ENCODE results near the gene AP4S1.
"Not testable (repeated sequence)": the region's sequence is repeated elsewhere in the genome, so short reads cannot be mapped to it uniquely, and the experiment has no call there.

Gene AP4S1

DNA sequence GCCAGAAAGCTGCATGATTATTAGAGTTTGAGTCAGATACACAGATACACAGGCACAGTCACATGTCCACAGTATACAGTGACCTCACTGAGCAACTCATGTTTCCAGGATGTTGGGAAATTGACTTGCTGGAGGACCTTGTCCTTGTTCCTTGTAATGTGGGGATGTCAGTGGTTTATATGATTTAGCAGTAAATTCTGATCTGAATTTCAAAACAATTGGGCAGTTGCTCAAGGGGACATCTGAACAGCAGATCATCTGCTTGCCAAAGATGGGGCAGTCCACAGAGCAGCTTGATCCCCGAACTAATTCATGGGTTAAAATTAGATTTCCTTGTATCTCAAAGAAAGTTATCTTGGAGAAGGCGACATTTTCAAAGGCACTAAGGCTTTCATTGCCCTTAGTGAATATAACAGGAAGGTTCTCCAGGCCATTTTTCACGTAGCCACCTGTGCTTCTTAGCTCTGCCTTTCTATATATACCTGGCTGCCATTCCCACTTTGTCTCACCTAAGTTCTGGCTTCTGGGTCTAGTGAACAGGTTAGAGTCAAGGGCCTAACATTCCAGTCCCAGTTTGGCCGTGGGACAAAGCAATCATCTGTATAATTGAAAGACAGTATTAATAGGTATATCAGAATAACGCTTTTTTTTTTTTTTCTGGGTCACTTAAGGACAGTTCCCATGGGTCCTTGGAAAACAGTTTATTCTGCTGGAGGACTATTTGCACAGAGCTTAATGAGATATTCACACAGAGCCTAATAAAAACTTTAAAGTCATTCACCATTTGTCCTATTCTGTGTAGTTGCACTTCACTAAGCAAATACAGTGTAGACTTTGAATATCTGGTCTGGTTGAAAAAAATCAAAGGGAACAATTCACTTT is 65.7 kb downstream of the AP4S1 start:
- H3K4me1 ChIP-seq (ENCODE audit: control insufficient read depth, insufficient read depth, low read length): no peaks in the 10 kb centered on the region
- no peaks in the 10 kb centered on the region for H3K27me3 ChIP-seq (ENCODE audit: control insufficient read depth, insufficient read depth, low read length)
- H3K4me3 ChIP-seq (ENCODE audit: low read depth, low read length): no peak overlapping the region
- no peaks in the 10 kb centered on the region for H3K36me3 ChIP-seq (ENCODE audit: control insufficient read depth, insufficient read depth, low read length)
- H3K27ac ChIP-seq (ENCODE audit: low read depth, low read length): no peak overlapping the region
- H3K9ac ChIP-seq (ENCODE audit: low read depth, low read length): no peak overlapping the region
- no peaks in the 10 kb centered on the region for H3K9me3 ChIP-seq (ENCODE audit: control insufficient read depth, insufficient read depth, low read length)

DNA sequence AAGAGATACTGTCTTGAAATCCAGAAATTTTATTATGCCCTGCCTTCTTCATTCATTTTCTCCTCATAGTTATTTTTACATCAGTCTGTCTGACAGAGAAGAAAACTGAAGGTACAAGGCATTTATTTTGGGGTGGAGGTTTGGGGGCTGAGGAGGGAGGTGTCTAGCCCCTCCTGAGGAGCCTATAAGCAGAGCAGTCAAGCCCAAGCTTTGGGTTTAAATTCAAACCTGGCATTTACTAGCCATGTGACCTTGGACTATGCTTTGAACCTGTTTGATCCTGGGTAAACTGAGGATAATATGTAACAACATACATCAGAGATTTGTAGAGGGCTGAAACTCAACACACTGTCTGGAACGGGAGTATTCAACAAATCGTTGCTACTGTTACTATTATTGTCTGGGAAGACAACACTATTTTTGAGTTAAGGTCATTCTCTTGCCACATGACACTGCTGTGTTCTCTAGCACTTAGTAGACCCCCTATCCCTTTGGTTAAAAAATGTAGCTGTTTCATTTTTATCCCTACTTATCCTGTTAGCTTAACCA is 66.8 kb downstream of the AP4S1 start:
- Histone ChIP-seq H3K27me3 (ENCODE audit: control insufficient read depth, insufficient read depth, low read length) (no peaks in the 10 kb centered on the region), H3K4me1 (ENCODE audit: control insufficient read depth, insufficient read depth, low read length) (no peaks in the 10 kb centered on the region), H3K9me3 (ENCODE audit: control insufficient read depth, insufficient read depth, low read length) (no peaks in the 10 kb centered on the region), H3K36me3 (ENCODE audit: control insufficient read depth, insufficient read depth, low read length) (no peaks in the 10 kb centered on the region), H3K27ac (ENCODE audit: low read depth, low read length) (no peak overlapping the region), H3K9ac (ENCODE audit: low read depth, low read length) (no peak overlapping the region), H3K4me3 (ENCODE audit: low read depth, low read length) (no peak overlapping the region)

DNA sequence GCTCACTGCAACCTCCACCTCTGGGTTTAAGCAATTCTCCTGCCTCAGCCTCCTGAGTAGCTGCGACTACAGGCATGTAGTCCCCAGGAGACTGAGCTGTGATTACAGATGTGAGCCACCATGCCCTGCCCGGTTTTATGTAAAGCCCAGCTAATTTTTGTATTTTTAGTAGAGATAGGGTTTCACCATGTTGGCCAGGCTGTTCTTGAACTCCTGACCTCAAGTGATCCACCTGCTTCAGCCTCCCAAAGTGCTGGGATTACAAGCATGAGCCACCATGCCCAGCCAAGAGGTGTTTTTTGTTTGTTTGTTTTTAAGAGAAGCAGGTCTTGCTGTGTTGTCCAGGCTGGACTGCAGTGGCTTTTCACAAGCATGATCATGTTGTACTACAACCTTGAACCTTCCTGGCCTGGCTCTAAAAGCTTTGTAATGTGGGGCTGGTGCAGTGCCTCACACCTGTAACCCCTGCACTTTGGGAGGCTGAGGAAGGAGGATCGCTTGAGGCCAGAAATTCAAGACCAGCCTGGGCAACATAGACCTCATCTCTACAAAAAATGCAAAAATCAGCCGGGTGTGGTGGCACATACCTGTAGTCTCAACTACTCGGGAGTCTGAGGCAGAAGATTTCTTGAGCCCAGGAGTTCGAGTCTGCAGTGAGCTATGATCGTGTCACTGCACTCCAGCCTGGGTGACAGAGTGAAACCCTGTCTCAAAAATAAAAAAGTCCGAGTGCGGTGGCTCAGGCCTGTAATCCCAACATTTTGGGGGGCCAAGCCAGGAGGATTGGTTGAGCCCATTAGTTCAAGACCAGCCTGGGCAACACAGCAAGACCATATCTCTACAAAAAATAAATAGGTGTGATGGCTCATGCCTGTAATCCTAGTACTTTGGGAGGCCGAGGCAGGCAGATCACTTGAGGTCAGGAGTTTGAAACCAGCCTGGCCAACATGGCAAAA is 68.7 kb downstream of the AP4S1 start:
- peaks cover 12% of the 10 kb centered on the region for H3K36me3 ChIP-seq (ENCODE audit: control insufficient read depth, insufficient read depth, low read length)
- not testable (repeated sequence) for H3K4me3 ChIP-seq (ENCODE audit: low read depth, low read length); H3K4me1 ChIP-seq (ENCODE audit: control insufficient read depth, insufficient read depth, low read length); H3K9ac ChIP-seq (ENCODE audit: low read depth, low read length); H3K9me3 ChIP-seq (ENCODE audit: control insufficient read depth, insufficient read depth, low read length); H3K27ac ChIP-seq (ENCODE audit: low read depth, low read length); H3K27me3 ChIP-seq (ENCODE audit: control insufficient read depth, insufficient read depth, low read length)

DNA sequence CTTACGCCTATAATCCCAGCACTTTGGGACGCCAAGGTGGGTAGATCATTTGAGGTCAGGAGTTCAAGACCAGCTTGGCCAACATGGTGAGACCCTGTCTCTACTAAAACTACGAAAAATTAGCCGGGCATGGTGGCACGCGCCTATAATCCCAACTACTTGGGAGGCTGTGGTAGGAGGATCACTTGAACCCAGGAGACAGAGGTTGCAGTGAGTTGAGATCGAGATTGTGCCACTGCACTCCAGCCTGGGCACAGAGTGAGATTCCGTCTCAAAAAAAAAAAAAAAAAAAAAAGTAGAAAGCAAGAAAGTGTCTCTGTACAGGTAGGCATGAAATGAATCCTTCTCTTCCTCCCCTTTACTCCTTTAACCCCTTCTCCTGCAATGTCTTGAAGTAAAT is 70.4 kb downstream of the AP4S1 start:
- not testable (repeated sequence) for H3K9ac ChIP-seq (ENCODE audit: low read depth, low read length); H3K27me3 ChIP-seq (ENCODE audit: control insufficient read depth, insufficient read depth, low read length); H3K27ac ChIP-seq (ENCODE audit: low read depth, low read length); H3K4me1 ChIP-seq (ENCODE audit: control insufficient read depth, insufficient read depth, low read length); H3K9me3 ChIP-seq (ENCODE audit: control insufficient read depth, insufficient read depth, low read length); H3K4me3 ChIP-seq (ENCODE audit: low read depth, low read length)
- H3K36me3 ChIP-seq (ENCODE audit: control insufficient read depth, insufficient read depth, low read length): peaks cover 28% of the 10 kb centered on the region

DNA sequence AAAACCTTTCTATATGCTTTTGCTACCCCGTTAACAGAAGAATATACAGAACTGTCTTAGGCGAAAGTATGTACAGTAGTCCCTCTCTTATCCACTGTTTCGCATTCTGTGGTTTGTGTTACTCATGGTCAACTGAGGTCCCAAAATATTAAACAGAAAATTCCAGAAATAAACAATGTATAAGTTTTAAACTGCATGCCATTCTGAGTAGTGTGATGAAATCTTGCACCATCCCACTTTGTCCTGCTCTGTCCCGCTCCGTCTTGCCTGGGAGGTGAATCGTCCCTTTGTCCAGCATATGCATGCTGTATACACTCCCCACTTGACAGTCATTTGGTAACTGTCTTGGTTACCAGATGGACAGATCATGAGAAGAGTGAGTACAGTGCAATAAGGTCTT is 70.8 kb downstream of the AP4S1 start:
- Histone ChIP-seq H3K4me3 (ENCODE audit: low read depth, low read length) (no peak overlapping the region), H3K4me1 (ENCODE audit: control insufficient read depth, insufficient read depth, low read length) (no peaks in the 10 kb centered on the region), H3K9ac (ENCODE audit: low read depth, low read length) (no peak overlapping the region), H3K27me3 (ENCODE audit: control insufficient read depth, insufficient read depth, low read length) (no peaks in the 10 kb centered on the region), H3K9me3 (ENCODE audit: control insufficient read depth, insufficient read depth, low read length) (no peaks in the 10 kb centered on the region), H3K27ac (ENCODE audit: low read depth, low read length) (no peak overlapping the region), H3K36me3 (ENCODE audit: control insufficient read depth, insufficient read depth, low read length) (peaks cover 33% of the 10 kb centered on the region)

DNA sequence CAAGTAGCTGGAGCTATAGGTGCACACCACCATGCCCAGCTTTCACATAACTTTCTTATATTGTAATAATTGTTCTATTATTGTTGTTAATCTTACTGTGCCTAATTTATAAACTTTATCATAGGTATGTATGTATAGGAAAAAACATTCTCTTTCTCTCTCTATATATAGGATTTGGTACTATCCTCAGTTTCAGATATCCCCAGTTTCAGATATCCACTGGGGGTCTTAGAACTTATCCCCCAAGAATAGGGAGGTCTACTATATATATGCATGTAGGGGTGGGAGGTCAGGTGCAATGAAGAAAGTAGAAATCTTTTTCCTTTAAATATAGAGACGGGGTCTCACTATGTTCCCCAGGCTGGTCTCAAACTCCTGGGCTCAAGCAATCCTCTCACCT is 71.6 kb downstream of the AP4S1 start:
- Histone ChIP-seq H3K9ac (ENCODE audit: low read depth, low read length) (no peak overlapping the region), H3K4me1 (ENCODE audit: control insufficient read depth, insufficient read depth, low read length) (no peaks in the 10 kb centered on the region), H3K27me3 (ENCODE audit: control insufficient read depth, insufficient read depth, low read length) (no peaks in the 10 kb centered on the region), H3K27ac (ENCODE audit: low read depth, low read length) (no peak overlapping the region), H3K36me3 (ENCODE audit: control insufficient read depth, insufficient read depth, low read length) (peaks cover 40% of the 10 kb centered on the region), H3K9me3 (ENCODE audit: control insufficient read depth, insufficient read depth, low read length) (no peaks in the 10 kb centered on the region), H3K4me3 (ENCODE audit: low read depth, low read length) (no peak overlapping the region)

DNA sequence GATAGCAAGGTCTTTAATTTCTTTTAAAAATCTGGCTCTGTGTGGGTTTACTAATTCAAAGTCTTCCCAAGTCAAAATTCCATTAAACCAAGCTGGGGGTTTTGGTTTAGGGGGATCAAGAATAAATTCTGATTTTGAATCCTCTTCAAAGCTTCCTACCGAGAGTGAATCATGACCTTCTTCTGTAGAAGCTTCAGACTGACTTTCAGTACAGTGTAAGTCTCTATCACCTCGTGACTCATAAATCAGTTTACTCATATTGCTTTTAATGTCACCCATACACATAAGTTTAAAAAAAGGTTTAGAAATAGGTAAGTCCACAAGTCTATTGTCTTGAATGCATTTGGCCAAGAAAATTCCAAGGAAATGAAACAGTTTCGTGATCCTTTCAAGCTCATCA is 81.3 kb downstream of the AP4S1 start:
- H3K4me1 ChIP-seq (ENCODE audit: control insufficient read depth, insufficient read depth, low read length): no peaks in the 10 kb centered on the region
- no peaks in the 10 kb centered on the region for H3K27me3 ChIP-seq (ENCODE audit: control insufficient read depth, insufficient read depth, low read length)
- H3K4me3 ChIP-seq (ENCODE audit: low read depth, low read length): no peak overlapping the region
- no peak overlapping the region for H3K9ac ChIP-seq (ENCODE audit: low read depth, low read length)
- H3K36me3 ChIP-seq (ENCODE audit: control insufficient read depth, insufficient read depth, low read length): peaks cover 96% of the 10 kb centered on the region
- no peaks in the 10 kb centered on the region for H3K9me3 ChIP-seq (ENCODE audit: control insufficient read depth, insufficient read depth, low read length)
- H3K27ac ChIP-seq (ENCODE audit: low read depth, low read length): no peak overlapping the region

DNA sequence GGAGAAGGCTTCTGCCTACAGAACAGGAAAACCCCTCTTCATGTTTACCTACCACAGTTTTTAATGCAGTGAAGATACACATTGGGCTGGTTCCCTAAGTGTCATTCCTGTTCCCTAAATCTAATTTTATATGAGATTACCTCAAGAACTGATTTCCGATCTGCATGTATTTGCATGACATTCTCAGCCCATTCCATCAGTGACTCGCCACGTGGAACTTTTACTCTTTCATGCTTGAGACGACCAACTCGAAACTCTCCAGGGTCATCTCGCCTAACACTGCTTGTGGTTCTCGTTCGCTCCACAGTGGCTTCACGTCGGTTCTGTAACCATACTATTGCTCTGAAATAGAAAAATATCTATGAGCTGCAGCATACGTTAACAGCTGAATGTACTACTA is 83.8 kb downstream of the AP4S1 start:
- no peaks in the 10 kb centered on the region for H3K4me1 ChIP-seq (ENCODE audit: control insufficient read depth, insufficient read depth, low read length)
- no peaks in the 10 kb centered on the region for H3K27me3 ChIP-seq (ENCODE audit: control insufficient read depth, insufficient read depth, low read length)
- H3K27ac ChIP-seq (ENCODE audit: low read depth, low read length): no peak overlapping the region
- H3K4me3 ChIP-seq (ENCODE audit: low read depth, low read length): no peak overlapping the region
- H3K36me3 ChIP-seq (ENCODE audit: control insufficient read depth, insufficient read depth, low read length): peaks cover 99% of the 10 kb centered on the region
- H3K9me3 ChIP-seq (ENCODE audit: control insufficient read depth, insufficient read depth, low read length): no peaks in the 10 kb centered on the region
- H3K9ac ChIP-seq (ENCODE audit: low read depth, low read length): no peak overlapping the region

DNA sequence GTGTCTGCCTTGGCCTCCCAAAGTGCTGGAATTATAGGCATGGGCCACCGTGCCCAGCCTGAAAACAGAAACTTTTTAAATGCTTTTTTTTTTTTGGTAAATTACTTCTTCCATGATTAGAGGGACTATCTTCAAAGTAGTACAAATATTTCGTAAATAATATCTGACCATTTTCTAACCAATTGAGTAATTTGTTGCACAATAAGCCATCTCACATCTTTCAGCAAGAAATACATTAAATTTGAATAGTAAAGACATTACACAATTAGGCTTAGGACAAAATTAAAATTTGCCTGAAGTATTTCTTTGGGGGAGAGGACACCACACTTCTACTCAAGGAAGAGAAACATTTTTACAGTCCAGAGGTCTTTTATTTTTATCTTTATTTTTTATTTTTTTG is 85.4 kb downstream of the AP4S1 start:
- Histone ChIP-seq H3K4me3 (ENCODE audit: low read depth, low read length) (no peak overlapping the region), H3K9ac (ENCODE audit: low read depth, low read length) (no peak overlapping the region), H3K27me3 (ENCODE audit: control insufficient read depth, insufficient read depth, low read length) (no peaks in the 10 kb centered on the region), H3K4me1 (ENCODE audit: control insufficient read depth, insufficient read depth, low read length) (no peaks in the 10 kb centered on the region), H3K36me3 (ENCODE audit: control insufficient read depth, insufficient read depth, low read length) (peaks cover 100% of the 10 kb centered on the region), H3K9me3 (ENCODE audit: control insufficient read depth, insufficient read depth, low read length) (no peaks in the 10 kb centered on the region), H3K27ac (ENCODE audit: low read depth, low read length) (no peak overlapping the region)

DNA sequence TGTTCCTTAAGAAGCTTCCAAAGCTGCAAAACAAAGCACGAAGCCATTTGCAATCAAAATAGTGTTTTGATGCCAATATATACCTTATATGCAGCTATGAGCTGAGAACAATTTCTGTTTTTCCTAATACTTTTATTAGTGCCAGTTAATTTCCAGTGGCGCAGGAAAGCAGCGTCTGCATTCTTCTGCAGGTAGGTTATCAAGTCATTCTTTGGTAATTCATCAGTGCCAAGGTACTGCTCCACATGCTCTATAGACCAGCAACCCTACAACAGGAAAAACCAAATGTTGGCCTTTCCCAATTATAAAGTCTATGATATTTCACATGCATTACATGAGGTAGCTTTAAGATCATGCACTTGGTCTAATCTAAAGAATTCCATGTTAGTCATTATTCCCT is 88.3 kb downstream of the AP4S1 start:
- Histone ChIP-seq H3K9me3 (ENCODE audit: control insufficient read depth, insufficient read depth, low read length) (no peaks in the 10 kb centered on the region), H3K27ac (ENCODE audit: low read depth, low read length) (no peak overlapping the region), H3K36me3 (ENCODE audit: control insufficient read depth, insufficient read depth, low read length) (peaks cover 96% of the 10 kb centered on the region), H3K4me3 (ENCODE audit: low read depth, low read length) (no peak overlapping the region), H3K9ac (ENCODE audit: low read depth, low read length) (no peak overlapping the region), H3K4me1 (ENCODE audit: control insufficient read depth, insufficient read depth, low read length) (no peaks in the 10 kb centered on the region), H3K27me3 (ENCODE audit: control insufficient read depth, insufficient read depth, low read length) (no peaks in the 10 kb centered on the region)

DNA sequence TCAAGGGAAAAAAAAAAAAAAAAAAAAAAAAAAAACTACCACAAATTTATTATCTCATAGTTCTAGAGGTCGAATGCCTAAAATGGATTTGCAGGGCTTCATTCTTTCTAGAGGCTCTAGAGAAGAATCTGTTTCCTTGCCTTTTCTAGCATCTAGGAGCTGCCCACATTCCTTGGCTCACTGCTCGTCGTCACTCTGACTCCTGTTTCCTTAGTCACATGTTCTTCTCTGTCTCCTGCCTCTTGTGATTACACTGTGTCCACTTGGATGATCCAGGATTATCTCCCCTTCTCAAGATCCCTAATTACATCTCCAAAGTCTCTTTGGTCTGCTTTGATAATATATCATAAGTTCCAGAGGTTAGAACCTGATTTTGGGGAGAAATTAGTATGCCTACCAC is 93.4 kb downstream of the AP4S1 start:
- H3K36me3 ChIP-seq (ENCODE audit: control insufficient read depth, insufficient read depth, low read length): peaks cover 84% of the 10 kb centered on the region
- no peak overlapping the region for H3K4me3 ChIP-seq (ENCODE audit: low read depth, low read length)
- no peaks in the 10 kb centered on the region for H3K27me3 ChIP-seq (ENCODE audit: control insufficient read depth, insufficient read depth, low read length)
- no peak overlapping the region for H3K9ac ChIP-seq (ENCODE audit: low read depth, low read length)
- H3K4me1 ChIP-seq (ENCODE audit: control insufficient read depth, insufficient read depth, low read length): peaks cover 24% of the 10 kb centered on the region
- H3K9me3 ChIP-seq (ENCODE audit: control insufficient read depth, insufficient read depth, low read length): no peaks in the 10 kb centered on the region
- H3K27ac ChIP-seq (ENCODE audit: low read depth, low read length): no peak overlapping the region
